Activated CD4-positive, alpha-beta T cell treated with anti-CD3 and anti-CD28 coated beads, Interleukin-2, amount 50 U/mL, for 4 hours (primary cell): ENCODE results near the gene CHRNA4.

ENCODE experiments used
- DNase-seq, 2 experiments: peaks; one replicate each; pipeline ENCODE4 v3.0.0-alpha.2; 2020

The CHRNA4 gene

GRCh38 chr20:63376283-63377250 lies 15.4 kb upstream of the CHRNA4 start:
- no peak for DNase-seq

GRCh38 chr20:63375438-63375837 lies 14.3 kb upstream of the CHRNA4 start:
- DNase-seq = no peak

GRCh38 chr20:63374504-63374903 lies 13.4 kb upstream of the CHRNA4 start:
- no peak for DNase-seq

GRCh38 chr20:63373996-63374395 lies 12.8 kb upstream of the CHRNA4 start:
- DNase-seq = no peak

- DNase-seq = no peak
Measured at GRCh38 chr20:63372971-63373885, 12.1 kb upstream of the CHRNA4 start.

- DNase-seq = no peak
Measured at GRCh38 chr20:63371291-63371865, 10.2 kb upstream of the CHRNA4 start.

- DNase-seq = no peak
Measured at GRCh38 chr20:63370618-63371187, 9.6 kb upstream of the CHRNA4 start.

- no peak for DNase-seq
Measured at GRCh38 chr20:63369724-63370617, 8.8 kb upstream of the CHRNA4 start.

GRCh38 chr20:63369024-63369530 lies 7.9 kb upstream of the CHRNA4 start:
- no peak for DNase-seq

- no peak for DNase-seq
Measured at GRCh38 chr20:63368151-63368550, 7.0 kb upstream of the CHRNA4 start.

- no peak for DNase-seq
Measured at GRCh38 chr20:63367446-63368055, 6.4 kb upstream of the CHRNA4 start.

GRCh38 chr20:63366390-63367365 lies 5.5 kb upstream of the CHRNA4 start:
- DNase-seq = no peak

GRCh38 chr20:63365601-63366389 lies 4.6 kb upstream of the CHRNA4 start:
- no peak for DNase-seq

- no peak for DNase-seq
Measured at GRCh38 chr20:63364801-63365585, 3.8 kb upstream of the CHRNA4 start.

- DNase-seq = no peak
Measured at GRCh38 chr20:63363981-63364561, 2.9 kb upstream of the CHRNA4 start.

GRCh38 chr20:63363013-63363957 lies 2.1 kb upstream of the CHRNA4 start:
- DNase-seq = no peak
